Ishikawa (cell line): ENCODE results near the gene GPT2.

Source experiments
- CEBPB ChIP-seq: IDR thresholded peaks from 2 replicates; pipeline ENCODE4 v1.6.1; 2012
- CREB1 ChIP-seq: IDR thresholded peaks from 2 replicates; pipeline ENCODE4 v1.6.1; 2012; ENCODE audit warnings: low read depth
- EGR1 ChIP-seq: IDR thresholded peaks from 2 replicates; pipeline ENCODE4 v1.6.1; 2012
- EP300 ChIP-seq: IDR thresholded peaks from 2 replicates; pipeline ENCODE4 v1.6.1; 2012; ENCODE audit warnings: borderline replicate concordance
- FOXM1 ChIP-seq: IDR thresholded peaks from 2 replicates; pipeline ENCODE4 v1.6.1; 2012; ENCODE audit warnings: low read depth, borderline replicate concordance
- NFIC ChIP-seq: IDR thresholded peaks from 2 replicates; pipeline ENCODE4 v1.6.1; 2012
- RAD21 ChIP-seq: IDR thresholded peaks from 2 replicates; pipeline ENCODE4 v1.6.1; 2012; ENCODE audit warnings: low read depth
- TAF1 ChIP-seq: IDR thresholded peaks from 2 replicates; pipeline ENCODE4 v1.6.1; 2012; ENCODE audit warnings: low read depth, mild to moderate bottlenecking
- TCF12 ChIP-seq: IDR thresholded peaks from 2 replicates; pipeline ENCODE4 v1.6.1; 2012; ENCODE audit warnings: low read depth
- TEAD4 ChIP-seq: IDR thresholded peaks from 2 replicates; pipeline ENCODE4 v1.6.1; 2012
- YY1 ChIP-seq: IDR thresholded peaks from 2 replicates; pipeline ENCODE4 v1.6.1; 2012; ENCODE audit warnings: low read depth
- ZBTB7A ChIP-seq: IDR thresholded peaks from 2 replicates; pipeline ENCODE4 v1.6.1; 2012; ENCODE audit warnings: low read depth
- TF ChIP-seq, protein P1 (sequence below): IDR thresholded peaks from 2 replicates; pipeline ENCODE4 v1.6.1; 2012
- TF ChIP-seq, protein P2 (sequence below): IDR thresholded peaks from 2 replicates; pipeline ENCODE4 v1.6.1; 2012
- TF ChIP-seq, protein P3 (sequence below): IDR thresholded peaks from 2 replicates; pipeline ENCODE4 v1.6.1; 2012; ENCODE audit warnings: low read depth, mild to moderate bottlenecking

GPT2 gene

DNA sequence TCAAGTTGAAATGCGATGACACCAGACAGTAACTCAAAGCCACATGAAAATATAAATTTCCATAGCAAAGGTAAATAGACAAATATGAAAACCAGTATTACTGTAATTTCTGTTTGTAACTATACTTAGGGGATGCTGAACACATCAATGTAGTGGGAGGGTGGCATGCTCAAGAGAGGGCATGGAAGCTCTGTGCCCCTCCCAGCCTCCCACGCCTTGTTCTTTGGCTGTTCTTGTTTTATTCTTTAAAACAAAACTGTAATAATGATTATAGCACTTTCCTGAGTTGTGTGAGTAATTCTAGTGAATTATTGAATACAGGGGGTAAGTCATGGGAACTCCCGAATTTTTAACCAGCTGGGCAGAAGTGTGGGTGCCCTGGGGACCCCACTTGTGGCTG, 11.0 kb upstream of the GPT2 start:
- TF ChIP-seq, protein P1, sequence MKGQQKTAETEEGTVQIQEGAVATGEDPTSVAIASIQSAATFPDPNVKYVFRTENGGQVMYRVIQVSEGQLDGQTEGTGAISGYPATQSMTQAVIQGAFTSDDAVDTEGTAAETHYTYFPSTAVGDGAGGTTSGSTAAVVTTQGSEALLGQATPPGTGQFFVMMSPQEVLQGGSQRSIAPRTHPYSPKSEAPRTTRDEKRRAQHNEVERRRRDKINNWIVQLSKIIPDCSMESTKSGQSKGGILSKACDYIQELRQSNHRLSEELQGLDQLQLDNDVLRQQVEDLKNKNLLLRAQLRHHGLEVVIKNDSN, result no peak
- TF ChIP-seq, protein P2, sequence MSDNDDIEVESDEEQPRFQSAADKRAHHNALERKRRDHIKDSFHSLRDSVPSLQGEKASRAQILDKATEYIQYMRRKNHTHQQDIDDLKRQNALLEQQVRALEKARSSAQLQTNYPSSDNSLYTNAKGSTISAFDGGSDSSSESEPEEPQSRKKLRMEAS, result no peak
- TF ChIP-seq CREB1, result no peak
- TF ChIP-seq, protein P3, sequence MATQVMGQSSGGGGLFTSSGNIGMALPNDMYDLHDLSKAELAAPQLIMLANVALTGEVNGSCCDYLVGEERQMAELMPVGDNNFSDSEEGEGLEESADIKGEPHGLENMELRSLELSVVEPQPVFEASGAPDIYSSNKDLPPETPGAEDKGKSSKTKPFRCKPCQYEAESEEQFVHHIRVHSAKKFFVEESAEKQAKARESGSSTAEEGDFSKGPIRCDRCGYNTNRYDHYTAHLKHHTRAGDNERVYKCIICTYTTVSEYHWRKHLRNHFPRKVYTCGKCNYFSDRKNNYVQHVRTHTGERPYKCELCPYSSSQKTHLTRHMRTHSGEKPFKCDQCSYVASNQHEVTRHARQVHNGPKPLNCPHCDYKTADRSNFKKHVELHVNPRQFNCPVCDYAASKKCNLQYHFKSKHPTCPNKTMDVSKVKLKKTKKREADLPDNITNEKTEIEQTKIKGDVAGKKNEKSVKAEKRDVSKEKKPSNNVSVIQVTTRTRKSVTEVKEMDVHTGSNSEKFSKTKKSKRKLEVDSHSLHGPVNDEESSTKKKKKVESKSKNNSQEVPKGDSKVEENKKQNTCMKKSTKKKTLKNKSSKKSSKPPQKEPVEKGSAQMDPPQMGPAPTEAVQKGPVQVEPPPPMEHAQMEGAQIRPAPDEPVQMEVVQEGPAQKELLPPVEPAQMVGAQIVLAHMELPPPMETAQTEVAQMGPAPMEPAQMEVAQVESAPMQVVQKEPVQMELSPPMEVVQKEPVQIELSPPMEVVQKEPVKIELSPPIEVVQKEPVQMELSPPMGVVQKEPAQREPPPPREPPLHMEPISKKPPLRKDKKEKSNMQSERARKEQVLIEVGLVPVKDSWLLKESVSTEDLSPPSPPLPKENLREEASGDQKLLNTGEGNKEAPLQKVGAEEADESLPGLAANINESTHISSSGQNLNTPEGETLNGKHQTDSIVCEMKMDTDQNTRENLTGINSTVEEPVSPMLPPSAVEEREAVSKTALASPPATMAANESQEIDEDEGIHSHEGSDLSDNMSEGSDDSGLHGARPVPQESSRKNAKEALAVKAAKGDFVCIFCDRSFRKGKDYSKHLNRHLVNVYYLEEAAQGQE, result no peak
- no peak for TF ChIP-seq EP300
- no peak for TF ChIP-seq YY1
- no peak for TF ChIP-seq EGR1
- no peak for TF ChIP-seq RAD21
- TF ChIP-seq ZBTB7A, result no peak
- no peak for TF ChIP-seq FOXM1
- no peak for TF ChIP-seq TCF12
- no peak for TF ChIP-seq TAF1
- TF ChIP-seq NFIC, result no peak
- no peak for TF ChIP-seq TEAD4

DNA sequence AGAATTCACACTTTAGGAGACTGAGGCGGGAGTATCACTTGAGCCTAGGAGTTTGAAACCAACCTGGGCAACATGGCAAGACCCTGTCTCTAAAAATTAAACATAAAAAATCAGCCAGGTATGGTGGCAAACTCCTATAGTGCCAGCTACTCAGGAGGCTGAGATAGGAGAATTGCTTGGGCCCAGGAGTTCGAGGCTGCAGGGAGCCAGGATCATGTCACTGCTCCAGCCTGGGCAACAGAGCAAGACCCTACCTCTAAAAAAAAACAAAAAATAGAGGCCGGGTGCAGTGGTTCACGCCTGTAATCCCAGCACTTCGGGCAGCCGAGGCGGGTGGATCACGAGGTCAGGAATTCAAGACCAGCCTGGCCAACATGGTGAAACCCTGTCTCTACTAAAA, 8.9 kb upstream of the GPT2 start:
- TF ChIP-seq EGR1 (no peak), CEBPB (no peak), RAD21 (no peak), TAF1 (no peak), ZBTB7A (no peak), NFIC (no peak), CREB1 (no peak), YY1 (no peak), EP300 (no peak), FOXM1 (no peak), TCF12 (no peak), TEAD4 (no peak)
- TF ChIP-seq, protein P1, result no peak
- TF ChIP-seq, protein P2, result no peak
- TF ChIP-seq, protein P3, result no peak

DNA sequence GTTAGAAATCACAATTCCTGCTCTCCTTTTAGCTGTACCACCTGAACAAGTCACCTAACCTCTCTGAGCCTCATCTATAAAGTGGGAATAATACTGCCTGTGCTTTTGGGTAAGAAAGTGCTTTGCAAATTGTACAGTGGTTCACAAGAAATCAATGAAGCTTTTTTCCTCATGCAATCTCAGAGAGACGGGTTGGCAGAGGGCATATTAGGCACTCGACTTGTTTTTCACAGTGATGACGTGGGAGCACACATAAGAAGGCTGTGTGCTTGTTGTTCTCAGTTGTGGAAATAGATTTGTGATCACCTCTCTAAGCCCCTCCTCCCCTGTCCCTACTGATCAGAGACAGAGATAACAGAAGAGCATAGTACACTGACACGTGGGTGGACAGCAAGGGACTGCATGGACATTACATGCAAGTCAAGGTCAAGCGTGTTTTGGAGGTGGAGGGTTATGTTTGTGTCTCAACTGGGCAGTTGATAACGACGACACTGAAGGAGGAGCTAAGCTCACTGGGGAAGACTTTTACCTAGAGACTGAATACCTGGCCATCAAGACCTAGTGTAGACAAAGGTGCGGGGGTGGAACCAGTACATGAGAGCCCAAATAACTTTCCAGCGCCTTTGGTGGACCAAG, 1.7 kb upstream of the GPT2 start:
- TF ChIP-seq, protein P2, result no peak
- TF ChIP-seq NFIC (no peak), RAD21 (no peak), YY1 (no peak), TCF12 (no peak), EP300 (no peak), TEAD4 (no peak), FOXM1 (no peak), TAF1 (no peak), CEBPB (no peak), CREB1 (no peak), EGR1 (no peak)
- TF ChIP-seq, protein P3, result no peak
- TF ChIP-seq, protein P1, result no peak

DNA sequence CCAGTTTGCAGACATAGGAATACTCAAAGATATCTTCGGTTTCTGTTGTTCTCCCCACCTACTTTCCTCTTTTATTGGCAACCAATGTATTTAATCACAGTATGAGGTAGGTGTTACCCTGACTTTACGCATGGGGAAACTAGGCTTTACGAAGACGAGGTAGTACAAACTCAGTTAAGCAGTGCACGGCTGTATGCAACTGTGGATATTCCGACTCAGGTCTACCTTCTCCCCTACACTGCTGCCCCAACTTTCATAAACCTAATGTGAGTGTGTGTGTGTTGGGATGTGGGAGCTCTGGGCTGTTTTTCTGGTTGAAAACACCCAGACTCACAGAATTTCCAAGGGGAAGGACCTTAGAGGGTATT, 1.2 kb upstream of the GPT2 start:
- no peak for TF ChIP-seq NFIC
- no peak for TF ChIP-seq TAF1
- TF ChIP-seq YY1, result no peak
- TF ChIP-seq RAD21, result no peak
- TF ChIP-seq, protein P2, result no peak
- no peak for TF ChIP-seq FOXM1
- TF ChIP-seq, protein P1, result no peak
